Skin epidermis (tissue), 12 donors: Measurements from ENCODE around the gene AGO4.
"Not testable (repeated sequence)": the region's sequence is repeated elsewhere in the genome, so short reads cannot be mapped to it uniquely, and the experiment has no call there.

Experiments used
- H3K27ac ChIP-seq, 21 experiments: fragments of 200-600 bp; sonication (generic) in 11 of 21; one replicate each; pipeline ENCODE4 v1.5.0; 2020; ENCODE audit warnings: mild to moderate bottlenecking in 3 of 21, inconsistent platforms in 2 of 21, moderate library complexity in 2 of 21
- H3K4me3 ChIP-seq, 7 experiments: fragments of 200-600 bp; sonication (generic) in 2 of 7; one replicate each; pipeline ENCODE4 v1.5.0; 2020; ENCODE audit warnings: inconsistent platforms in 2 of 7, mild to moderate bottlenecking in 2 of 7, moderate library complexity in 1 of 7

AGO4 gene

DNA sequence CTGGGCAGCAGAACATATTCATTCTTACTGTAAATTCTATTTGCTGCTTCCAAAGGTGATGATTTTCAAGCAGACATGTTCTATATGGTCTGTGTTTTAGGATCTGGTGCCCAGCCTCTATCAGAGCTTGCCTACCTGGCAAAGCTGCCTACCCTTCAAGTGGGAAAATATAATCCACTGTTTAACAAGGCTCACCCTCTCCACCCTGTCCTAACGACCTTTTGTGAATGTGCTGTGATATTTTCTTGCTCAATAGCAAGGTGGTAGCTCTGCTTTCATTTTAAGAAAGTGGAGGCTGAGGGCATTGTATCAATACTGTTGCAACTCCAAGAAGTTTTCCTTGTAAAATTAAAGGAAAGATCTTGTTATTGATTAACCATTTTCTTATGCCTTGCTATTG, 49.1 kb downstream of the AGO4 start:
- H3K4me3 ChIP-seq = no peak overlapping the region
- no peak overlapping the region for H3K27ac ChIP-seq

DNA sequence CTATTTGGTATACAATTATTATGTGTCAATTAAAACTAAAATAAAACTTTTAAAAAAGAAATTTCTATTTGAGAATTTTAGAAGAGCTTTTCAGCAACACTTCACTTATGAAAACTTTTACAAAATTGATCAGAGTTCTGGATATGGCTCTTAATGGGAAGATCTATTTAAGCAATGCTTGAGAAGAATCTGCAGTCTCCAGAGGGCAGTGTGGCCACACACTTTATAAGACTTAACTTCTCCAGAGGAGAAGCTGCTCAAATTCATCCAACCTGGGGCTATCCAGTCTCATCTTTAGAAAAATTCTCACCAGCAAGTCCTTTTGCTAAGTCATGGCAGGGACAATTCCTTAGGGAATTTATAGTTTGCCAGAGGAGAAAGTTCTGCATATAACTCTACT, 50.0 kb downstream of the AGO4 start:
- Histone ChIP-seq H3K27ac (no peak overlapping the region), H3K4me3 (no peak overlapping the region)

DNA sequence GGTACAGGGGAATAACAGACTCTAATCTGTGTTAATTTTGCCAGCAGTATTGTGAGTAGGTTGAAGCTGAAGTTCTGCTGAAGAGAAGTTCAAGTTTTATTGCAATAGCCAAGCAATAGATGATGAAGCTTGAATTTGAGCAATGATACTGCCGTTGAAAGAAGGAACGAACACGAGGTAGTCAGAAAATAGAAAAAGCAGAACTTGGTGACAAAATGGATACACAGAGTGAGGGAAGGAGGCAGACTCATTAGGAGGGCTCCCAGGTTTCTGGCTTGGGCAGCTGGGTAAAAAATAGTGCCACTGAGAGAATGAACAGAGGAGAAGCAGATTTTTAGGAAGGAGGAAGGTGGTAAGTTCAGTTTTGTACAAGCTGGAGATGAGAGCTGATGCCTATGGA, 52.9 kb downstream of the AGO4 start:
- H3K27ac ChIP-seq = no peak overlapping the region
- H3K4me3 ChIP-seq = no peak overlapping the region

DNA sequence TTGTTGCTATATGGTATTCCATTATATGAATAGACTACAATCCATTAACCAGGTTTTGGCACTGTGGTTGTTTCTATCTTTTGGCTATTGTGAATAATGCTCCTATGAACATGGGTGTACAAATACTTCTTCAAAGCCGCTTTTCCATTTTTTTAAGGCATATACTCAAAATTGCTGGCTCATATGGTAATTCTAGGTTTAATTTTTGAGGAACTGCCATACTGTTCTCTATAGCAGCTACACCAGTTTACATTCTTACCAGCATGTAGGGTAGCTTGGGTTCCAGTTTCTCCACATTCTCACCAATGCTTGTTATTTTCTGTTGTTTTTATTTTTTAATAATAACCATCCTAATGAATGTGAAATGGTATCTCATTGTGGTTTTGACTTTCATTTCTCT, 55.3 kb downstream of the AGO4 start:
- H3K27ac ChIP-seq = no peak overlapping the region
- H3K4me3 ChIP-seq = no peak overlapping the region

DNA sequence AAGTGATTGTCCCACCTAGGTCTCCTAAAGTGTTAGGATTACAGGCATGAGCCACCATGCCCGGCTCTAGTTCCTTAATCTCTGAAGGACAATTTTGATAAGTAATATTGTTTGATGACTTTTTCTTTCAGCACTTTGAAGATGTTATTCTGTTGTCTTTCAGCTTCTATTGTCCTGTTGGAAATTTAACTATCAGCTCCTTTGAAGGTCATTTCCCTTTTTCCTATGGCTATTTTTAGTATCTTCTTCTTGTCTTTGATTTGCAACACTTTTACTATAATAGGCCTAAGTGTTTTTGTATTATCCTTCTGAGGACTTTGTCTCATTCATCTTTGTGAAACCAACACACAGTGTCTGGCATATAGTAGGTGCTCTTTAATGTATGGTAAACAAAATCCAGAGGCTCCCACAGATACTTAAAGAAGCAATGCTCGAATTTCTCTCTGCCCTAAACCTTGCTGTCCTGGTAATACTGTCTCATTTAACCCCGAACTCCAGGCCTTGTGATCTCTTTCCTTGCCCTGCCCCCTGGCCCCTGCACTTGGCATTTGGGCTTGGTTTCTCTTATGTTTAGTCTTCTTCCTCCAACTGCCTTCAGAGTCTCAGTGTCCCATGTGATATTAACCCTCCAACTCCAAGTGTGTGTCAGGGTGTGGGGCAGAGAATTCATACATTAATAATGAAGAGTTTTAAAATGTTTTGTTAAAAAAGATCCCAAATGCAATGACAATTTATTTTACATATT, 56.2 kb downstream of the AGO4 start:
- Histone ChIP-seq H3K4me3 (no peak overlapping the region), H3K27ac (peak overlapping the region in 1 of 21 experiments; percentile 16)

DNA sequence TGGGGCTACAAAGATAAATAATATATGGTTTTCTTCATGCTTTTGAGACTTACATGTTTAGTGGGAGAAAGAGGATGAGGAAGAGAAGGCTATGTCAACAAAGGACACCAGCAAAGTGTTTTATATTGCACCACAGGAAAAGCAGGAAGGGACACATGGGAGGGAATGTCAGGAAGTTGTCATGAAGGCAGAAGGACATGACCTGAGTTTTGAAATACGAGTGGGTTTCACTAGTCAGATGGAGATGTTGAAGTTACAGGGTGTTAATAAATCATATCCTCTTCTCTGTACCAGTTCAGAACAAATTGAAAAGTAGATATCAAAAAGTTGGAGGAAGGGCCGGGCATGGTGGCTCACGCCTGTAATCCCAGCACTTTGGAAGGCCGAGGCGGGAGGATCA, 57.0 kb downstream of the AGO4 start:
- Histone ChIP-seq H3K27ac (no peak overlapping the region), H3K4me3 (no peak overlapping the region)

DNA sequence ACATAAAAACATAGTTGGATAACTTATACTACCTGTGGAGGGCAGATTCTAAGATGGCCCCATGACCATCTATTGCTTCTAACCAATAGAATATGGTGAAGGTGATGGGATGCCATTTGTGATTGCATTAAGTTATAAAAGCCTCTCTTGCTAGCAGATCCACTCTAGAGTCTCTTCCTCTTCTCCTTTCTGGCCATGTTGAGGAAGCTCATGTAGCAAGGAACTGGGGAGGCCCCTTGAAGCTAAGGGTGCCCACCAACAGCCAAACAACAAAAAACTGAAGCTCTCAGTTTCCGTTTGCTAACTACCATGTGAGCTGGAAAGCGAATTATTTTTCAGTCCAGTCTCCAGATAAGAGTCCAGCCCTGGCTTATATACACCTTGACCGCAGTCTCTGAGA, 59.2 kb downstream of the AGO4 start:
- no peak overlapping the region for H3K4me3 ChIP-seq
- H3K27ac ChIP-seq = no peak overlapping the region

DNA sequence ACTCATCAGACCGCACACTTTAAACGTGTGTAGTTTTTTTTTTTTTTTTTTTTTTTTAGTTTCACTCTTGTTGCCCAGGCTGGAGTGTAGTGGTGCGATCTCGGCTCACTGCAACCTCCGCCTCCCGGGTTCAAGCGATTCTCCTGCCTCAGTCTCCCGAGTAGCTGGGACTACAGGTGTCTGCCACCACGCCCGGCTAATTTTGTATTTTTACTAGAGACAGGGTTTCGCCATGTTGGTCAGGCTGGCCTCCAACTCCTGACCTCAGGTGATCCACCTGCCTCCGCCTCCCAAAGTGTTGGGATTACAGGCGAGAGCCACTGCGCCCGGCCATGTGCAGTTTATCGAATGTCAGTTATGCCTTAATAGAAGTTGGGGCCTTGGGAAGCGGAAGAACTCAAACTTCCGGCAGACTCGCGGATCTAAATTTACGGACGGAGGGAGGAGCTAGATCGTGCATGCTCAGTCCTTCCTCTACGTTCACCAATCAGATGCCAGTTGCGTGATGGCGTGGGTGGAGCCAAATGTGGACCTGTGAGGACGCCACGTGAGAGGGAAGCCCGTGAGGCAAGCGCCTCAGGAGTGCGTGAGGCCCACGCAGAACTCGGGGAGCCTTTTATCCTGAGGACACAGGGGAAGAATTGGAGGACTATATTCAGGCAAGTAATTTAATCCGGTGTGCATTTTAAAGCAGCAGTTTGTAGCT, 61.6 kb downstream of the AGO4 start:
- peak overlapping the region in 1 of 7 experiments; percentile 13 for H3K4me3 ChIP-seq
- H3K27ac ChIP-seq = not testable (repeated sequence)

DNA sequence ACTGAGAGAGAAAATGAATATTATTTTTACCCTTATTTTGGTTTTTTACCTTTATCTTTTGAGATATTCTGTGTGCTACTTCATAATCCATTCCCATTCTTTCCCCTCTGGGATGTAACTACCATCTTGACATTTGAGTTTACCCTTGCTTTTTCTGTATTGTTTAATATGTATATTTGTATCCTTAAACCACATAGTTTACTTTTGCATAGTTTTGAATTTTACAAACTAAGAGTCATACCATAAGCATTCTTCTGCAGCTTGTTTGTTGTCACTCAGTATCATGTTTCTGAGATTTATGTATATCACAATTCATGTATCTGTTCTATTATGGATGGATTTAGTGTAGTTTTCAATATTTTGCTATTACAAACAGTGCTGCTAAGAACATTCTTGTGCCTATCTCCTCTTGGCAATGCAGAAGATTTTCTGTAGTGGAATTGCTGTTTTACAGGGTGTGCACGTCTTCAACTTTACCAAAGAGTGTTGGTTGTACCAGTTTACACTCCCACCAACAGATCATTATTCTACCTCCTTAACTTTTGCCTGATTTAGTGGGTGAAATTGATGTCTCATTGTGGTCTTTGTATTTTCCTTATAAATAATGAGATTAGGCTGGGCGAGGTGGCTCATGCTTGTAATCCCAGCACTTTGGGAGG, 63.0 kb downstream of the AGO4 start:
- Histone ChIP-seq H3K27ac (no peak overlapping the region), H3K4me3 (no peak overlapping the region)

DNA sequence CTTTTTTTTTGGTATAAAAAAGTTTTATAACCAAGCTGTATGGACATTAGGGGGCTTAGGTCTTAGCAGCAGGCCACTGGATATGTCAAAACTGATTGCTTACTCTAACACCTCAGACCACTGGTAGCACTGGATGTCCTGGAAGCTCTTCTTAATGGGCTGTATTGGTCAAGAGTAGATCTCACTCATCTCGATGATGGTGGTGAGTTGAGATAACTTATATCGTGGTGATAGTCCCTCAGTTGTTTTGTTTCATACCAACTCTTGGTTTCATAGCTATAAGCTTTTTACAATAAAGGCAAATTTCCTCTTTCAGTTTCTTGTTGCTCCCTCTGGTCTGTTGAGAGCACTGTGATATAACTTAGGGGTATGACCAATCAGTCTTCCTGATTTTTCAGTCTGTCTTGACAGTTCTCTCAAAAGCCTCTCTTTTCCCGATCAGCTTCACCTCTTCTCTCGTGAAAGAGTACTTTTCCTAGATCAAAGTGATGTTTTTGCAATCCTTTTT, 65.5 kb downstream of the AGO4 start:
- Histone ChIP-seq H3K4me3 (no peak overlapping the region), H3K27ac (no peak overlapping the region)

DNA sequence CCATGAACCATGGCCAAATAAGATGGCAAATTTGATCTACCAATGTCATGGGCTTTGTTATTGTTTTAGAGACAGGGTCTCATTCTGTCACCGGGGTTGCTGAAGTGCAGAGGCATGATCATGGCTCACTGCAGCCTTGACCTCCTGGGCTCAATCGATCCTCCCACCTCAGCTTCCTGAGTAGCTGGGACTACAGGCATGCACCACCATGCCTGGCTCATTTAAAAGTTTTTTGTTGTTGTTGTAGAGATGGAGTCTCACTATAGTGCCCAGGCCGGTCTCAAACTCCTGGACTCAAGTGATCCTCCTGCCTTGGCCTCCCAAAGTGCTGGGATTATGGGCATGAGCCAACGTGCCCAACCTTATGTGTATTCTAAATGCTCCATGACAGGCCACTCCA, 66.3 kb downstream of the AGO4 start:
- H3K27ac ChIP-seq, H3K4me3 ChIP-seq: not testable (repeated sequence)

DNA sequence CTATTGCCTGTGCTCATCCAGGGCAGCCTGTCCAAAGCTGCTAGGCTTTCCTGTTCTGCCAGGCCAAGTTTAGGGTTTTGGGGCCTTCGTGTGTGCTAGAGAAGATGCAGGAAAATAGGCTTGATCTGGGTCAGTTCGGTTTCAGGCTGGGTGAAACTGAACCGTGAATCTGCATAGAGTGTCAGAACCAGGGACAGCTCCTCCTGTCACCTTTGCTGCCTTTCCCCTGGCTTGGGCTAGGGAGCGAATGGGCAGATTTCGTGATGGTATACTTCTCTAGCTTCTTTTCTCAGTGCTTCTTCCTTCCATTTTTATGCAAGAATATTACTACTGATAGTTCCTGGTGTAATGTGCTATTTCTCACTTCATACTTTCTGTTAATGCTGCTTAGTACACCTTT, 69.2 kb downstream of the AGO4 start:
- no peak overlapping the region for H3K27ac ChIP-seq
- no peak overlapping the region for H3K4me3 ChIP-seq

DNA sequence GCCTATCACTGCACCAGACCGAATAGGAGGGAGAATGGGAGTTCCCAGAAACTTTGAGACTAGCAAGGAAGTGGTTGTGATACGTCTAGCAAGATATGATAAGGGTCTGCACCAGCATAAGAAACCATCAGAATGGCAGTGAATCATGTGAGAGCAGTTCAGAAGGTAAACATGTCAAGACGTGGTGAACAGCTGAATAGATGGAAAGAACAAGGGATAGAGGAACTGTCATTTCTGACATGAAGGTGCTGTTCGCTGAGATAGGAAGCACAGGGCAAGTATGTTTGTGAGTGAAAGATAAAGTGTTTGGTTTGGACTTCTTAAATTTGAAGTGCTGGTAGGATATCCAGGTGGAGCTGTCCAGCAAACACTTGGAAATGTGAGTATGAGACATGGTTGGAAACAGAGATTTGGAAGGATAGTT, 74.0 kb downstream of the AGO4 start:
- H3K27ac ChIP-seq = no peak overlapping the region
- no peak overlapping the region for H3K4me3 ChIP-seq

DNA sequence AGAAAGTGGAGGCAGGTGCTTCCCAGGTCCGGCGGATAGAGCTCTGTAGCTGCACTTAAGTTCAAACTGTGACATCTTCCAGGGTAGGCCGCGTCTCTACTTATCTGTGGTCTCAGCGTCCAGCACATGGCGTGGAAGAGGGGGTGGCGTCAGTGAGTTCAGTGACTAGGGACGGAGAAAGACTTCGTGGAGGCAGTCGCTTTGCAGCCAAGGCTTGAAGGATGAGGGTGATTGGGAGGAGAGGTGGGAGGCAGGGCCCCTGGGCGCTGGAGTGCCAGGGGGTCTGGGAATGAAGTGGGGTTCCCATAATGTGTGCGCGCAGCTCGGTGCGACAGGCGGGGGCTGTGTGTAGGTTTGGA, 74.7 kb downstream of the AGO4 start:
- Histone ChIP-seq H3K4me3 (peak overlapping the region in 5 of 7 experiments; percentile 69 to 99 (median 98)), H3K27ac (peak overlapping the region in 5 of 21 experiments; percentile 43 to 85 (median 73))

DNA sequence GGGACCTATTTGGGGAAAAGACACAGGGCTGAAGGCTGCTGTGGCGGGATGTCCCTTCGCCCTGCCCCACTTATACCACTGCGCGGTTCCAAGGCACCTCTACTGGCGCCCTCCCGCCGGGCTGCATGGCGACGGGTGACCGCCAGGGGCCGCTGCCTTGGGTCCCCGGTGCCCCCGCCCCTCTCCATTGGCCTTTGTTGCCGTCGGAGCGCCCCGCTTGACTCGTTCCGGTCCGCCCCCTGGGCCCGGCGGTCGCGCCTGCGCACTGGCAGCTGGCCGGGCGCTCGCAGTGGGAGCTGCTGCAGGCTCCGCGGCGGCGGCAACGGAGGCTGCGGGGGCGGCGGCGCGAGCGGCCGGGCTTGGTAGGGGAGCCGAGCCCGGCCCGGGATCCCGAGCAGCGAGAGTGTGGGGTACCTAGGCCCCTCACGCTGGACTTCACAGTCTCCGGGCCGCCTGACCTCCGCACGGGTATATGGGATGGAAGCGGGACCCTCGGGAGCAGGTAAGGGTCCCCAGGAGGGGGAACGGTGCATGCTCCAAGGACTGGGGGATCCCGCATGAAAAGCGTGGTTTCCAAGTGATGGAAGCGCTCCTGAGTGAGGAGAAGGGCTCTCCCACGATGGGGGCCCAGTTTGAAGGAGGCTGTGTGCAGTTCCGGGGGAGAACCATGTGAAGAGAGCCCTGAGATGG, 75.3 kb downstream of the AGO4 start, which contains the start of gene AGO1:
AGO1 (plus strand) TSS at position 265 of the 690 bp plus-strand sequence; CDS start at position 478, 213 bp downstream.
- peak within 1 kb of the TSS; percentile 38 to 94 (median 83) for H3K27ac ChIP-seq

DNA sequence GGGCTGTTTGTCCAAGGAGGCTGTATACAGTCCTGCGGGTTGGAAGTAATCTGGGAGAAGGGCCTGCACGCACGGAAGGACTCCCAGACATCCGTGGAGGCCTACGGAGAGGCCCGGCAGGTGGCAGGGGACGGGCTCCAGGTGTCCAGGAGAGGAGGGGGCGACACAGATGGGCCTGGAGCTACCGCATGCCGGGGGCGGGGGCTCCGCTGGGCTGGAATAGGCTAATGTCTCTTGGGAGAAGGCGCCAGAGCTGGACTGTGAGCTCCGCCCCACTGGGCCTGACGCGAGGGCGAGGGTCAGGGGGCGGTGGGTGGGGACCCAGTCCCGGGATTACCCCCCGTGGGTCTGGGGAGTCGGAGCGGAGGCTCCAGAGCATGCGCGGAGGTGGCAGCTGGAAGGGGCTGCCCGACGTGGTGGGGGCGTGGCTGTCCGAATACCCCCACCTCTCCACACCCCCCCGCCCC, 75.9 kb downstream of the AGO4 start:
- H3K27ac ChIP-seq = peak overlapping the region; percentile 38 to 94 (median 83)

More for the DNA sequence above, 75.3 kb downstream of the AGO4 start, which contains the start of gene AGO1:
- peak within 1 kb of the TSS; percentile 69 to 99 (median 97) for H3K4me3 ChIP-seq

DNA sequence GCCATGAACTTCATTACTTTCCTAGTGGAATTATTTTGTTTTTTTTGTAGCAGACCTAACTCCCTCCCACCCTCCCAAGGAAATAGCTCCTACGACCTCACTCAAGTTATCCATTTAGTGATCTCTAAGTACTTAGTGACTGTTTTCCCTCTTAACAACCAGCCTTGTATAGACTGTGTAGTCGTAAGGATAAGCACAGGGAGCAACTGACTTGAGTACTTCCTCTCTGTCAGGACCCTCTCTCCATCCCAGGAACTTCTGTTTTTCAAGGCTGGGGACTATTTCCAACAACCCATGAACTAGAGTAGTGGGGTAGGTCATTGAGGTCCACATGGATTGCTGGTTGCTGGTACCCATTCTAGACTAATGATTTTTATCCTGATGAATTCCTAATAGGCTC, 77.1 kb downstream of the AGO4 start:
- H3K27ac ChIP-seq = no peak overlapping the region

More for the DNA sequence above, 75.9 kb downstream of the AGO4 start:
- peak overlapping the region; percentile 69 to 99 (median 97) for H3K4me3 ChIP-seq

DNA sequence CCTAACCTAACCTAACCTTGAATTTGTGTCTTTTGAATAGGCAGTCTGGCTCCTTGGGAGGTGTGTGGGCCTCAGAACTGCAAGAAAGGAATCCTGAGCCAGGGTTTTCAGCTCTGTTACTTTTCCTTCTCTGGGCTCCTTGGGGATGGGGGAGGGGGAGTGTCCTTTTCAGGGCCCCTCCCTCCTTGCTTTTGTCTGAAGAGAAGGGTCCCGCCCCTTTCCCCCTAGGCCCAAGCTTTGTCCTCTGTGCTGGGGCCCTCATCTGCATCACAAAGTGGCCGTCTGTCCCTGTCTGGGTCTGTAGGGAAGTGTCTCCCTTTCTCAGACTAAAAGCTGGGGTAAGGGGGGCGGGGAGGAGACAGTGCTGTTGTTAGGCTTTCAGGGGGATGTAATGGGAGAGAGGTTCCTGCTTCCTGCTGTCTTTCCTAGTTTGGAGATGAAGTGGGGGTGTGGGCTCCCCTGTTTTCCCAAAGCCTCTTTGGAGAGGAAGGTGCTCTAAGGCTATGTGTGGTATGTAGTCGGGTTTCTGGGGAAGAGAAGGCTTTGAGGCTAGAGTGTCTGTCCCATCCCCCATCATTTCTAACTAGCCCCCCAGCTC, 78.2 kb downstream of the AGO4 start:
- H3K27ac ChIP-seq = peak overlapping the region in 1 of 21 experiments; percentile 8
- H3K4me3 ChIP-seq = no peak overlapping the region

More for the DNA sequence above, 77.1 kb downstream of the AGO4 start:
- H3K4me3 ChIP-seq = no peak overlapping the region
